ENCODE data around the gene C11orf52. TPM values are rescaled to one million over a fixed set of nuclear protein-coding genes. Genes with fewer than 3 reads are reported as not detected.
"Not testable (repeated sequence)": the region's sequence is repeated elsewhere in the genome, so short reads cannot be mapped to it uniquely, and the experiment has no call there.

C11orf52 gene
- total RNA-seq, 2 experiments from 2014 or later, result not detected

- ATAC-seq; H3K4me3 Mint-ChIP-seq; intact Hi-C loops (cut with DNase I, micrococcal nuclease); H3K27ac Mint-ChIP-seq; H3K36me3 Mint-ChIP-seq (ENCODE audit: low read depth); DNase-seq; H3K27me3 Mint-ChIP-seq; POLR2A ChIA-PET; H3K9me3 Mint-ChIP-seq (ENCODE audit: low read depth): not testable (repeated sequence)
- CTCF ChIA-PET, result interaction anchor here (0.6 to 1.9 kb wide), 5 partner anchors 13 to 1443 kb away, joined by 3 to 8 read pairs (median 3); no protein-coding TSS in a partner anchor
- peaks cover 17% of the 10 kb centered on the region for H3K4me1 Mint-ChIP-seq
Measured at GRCh38 chr11:111885053-111885452, 33.7 kb upstream of the C11orf52 start.

- Mint-ChIP-seq H3K27ac (no peak overlapping the region), H3K36me3 (ENCODE audit: low read depth) (peaks cover 2% of the 10 kb centered on the region), H3K27me3 (no peaks in the 10 kb centered on the region), H3K9me3 (ENCODE audit: low read depth) (no peaks in the 10 kb centered on the region), H3K4me3 (no peak overlapping the region), H3K4me1 (peaks cover 9% of the 10 kb centered on the region)
- ATAC-seq (no peak), DNase-seq (no peak)
- ChIA-PET POLR2A (no interaction called here), CTCF (interaction anchor here (1.3 to 1.9 kb wide), 2 partner anchors 16 to 46 kb away, joined by 3 to 8 read pairs; no protein-coding TSS in a partner anchor)
- intact Hi-C loops (cut with DNase I, micrococcal nuclease), result no loop called here
Measured at GRCh38 chr11:111886032-111886431, 32.7 kb upstream of the C11orf52 start.

- Mint-ChIP-seq H3K27me3 (no peaks in the 10 kb centered on the region), H3K4me3 (no peak overlapping the region), H3K9me3 (ENCODE audit: low read depth) (no peaks in the 10 kb centered on the region), H3K27ac (no peak overlapping the region), H3K4me1 (peaks cover under 1% of the 10 kb centered on the region), H3K36me3 (ENCODE audit: low read depth) (peaks cover 2% of the 10 kb centered on the region)
- DNase-seq, result no peak
- ChIA-PET CTCF (interaction anchor here (0.6 to 1.9 kb wide), 3 partner anchors 17 to 60 kb away, joined by 3 to 8 read pairs (median 3); no protein-coding TSS in a partner anchor), POLR2A (no interaction called here)
- ATAC-seq, result no peak
- intact Hi-C loops (cut with DNase I, micrococcal nuclease), result no loop called here
Measured at GRCh38 chr11:111886844-111887243, 31.9 kb upstream of the C11orf52 start.

- ChIA-PET POLR2A (no interaction called here), CTCF (interaction anchor here (0.5 to 1.3 kb wide), 2 partner anchors 9 to 21 kb away, joined by 3 to 4 read pairs; no protein-coding TSS in a partner anchor)
- H3K27me3 Mint-ChIP-seq, result peaks cover 3% of the 10 kb centered on the region
- no peaks in the 10 kb centered on the region for H3K4me1 Mint-ChIP-seq
- peaks cover 2% of the 10 kb centered on the region for H3K36me3 Mint-ChIP-seq (ENCODE audit: low read depth)
- DNase-seq (no peak), ATAC-seq (no peak)
- no peak overlapping the region for H3K27ac Mint-ChIP-seq
- H3K4me3 Mint-ChIP-seq, result no peak overlapping the region
- H3K9me3 Mint-ChIP-seq (ENCODE audit: low read depth), result peaks cover 4% of the 10 kb centered on the region
- intact Hi-C loops (cut with DNase I, micrococcal nuclease), result no loop called here
Measured at GRCh38 chr11:111905411-111905810, 13.3 kb upstream of the C11orf52 start.

GRCh38 chr11:111906680-111907079 is 12.0 kb upstream of the C11orf52 start:
- H3K4me1 Mint-ChIP-seq, result no peaks in the 10 kb centered on the region
- no peak overlapping the region for H3K4me3 Mint-ChIP-seq
- CTCF ChIA-PET, result interaction anchor here (1.3 kb wide), 1 partner anchor 20 kb away, joined by 4 read pairs; no protein-coding TSS in a partner anchor
- DNase-seq (no peak), ATAC-seq (no peak)
- H3K27me3 Mint-ChIP-seq, result peaks cover 13% of the 10 kb centered on the region
- H3K36me3 Mint-ChIP-seq (ENCODE audit: low read depth), result peaks cover 2% of the 10 kb centered on the region
- peaks cover 4% of the 10 kb centered on the region for H3K9me3 Mint-ChIP-seq (ENCODE audit: low read depth)
- POLR2A ChIA-PET, result no interaction called here
- H3K27ac Mint-ChIP-seq, result no peak overlapping the region
- intact Hi-C loops (cut with DNase I, micrococcal nuclease), result no loop called here

GRCh38 chr11:111908639-111909305 is 9.9 kb upstream of the C11orf52 start:
- intact Hi-C loops (cut with DNase I, micrococcal nuclease), result no loop called here
- DNase-seq (no peak), ATAC-seq (no peak)
- H3K27me3 Mint-ChIP-seq, result peaks cover 19% of the 10 kb centered on the region
- no peak overlapping the region for H3K27ac Mint-ChIP-seq
- peaks cover 2% of the 10 kb centered on the region for H3K36me3 Mint-ChIP-seq (ENCODE audit: low read depth)
- ChIA-PET CTCF (interaction anchor here (1.0 kb wide), 1 partner anchor 38 kb away, joined by 3 read pairs; no protein-coding TSS in a partner anchor), POLR2A (interaction anchor here (0.6 kb wide), 1 partner anchor 115 kb away, joined by 11 read pairs; no protein-coding TSS in a partner anchor)
- H3K4me1 Mint-ChIP-seq, result no peaks in the 10 kb centered on the region
- no peak overlapping the region for H3K4me3 Mint-ChIP-seq
- H3K9me3 Mint-ChIP-seq (ENCODE audit: low read depth), result peaks cover 4% of the 10 kb centered on the region

- POLR2A ChIA-PET, result no interaction called here
Measured at GRCh38 chr11:111909378-111909777, 9.3 kb upstream of the C11orf52 start.

GRCh38 chr11:111910676-111911562 is 7.8 kb upstream of the C11orf52 start:
- CTCF ChIA-PET, result interaction anchor here (0.6 to 1.1 kb wide), 3 partner anchors 22 to 389 kb away, joined by 3 read pairs; no protein-coding TSS in a partner anchor
- POLR2A ChIA-PET, result no interaction called here

More at GRCh38 chr11:111909378-111909777, 9.3 kb upstream of the C11orf52 start:
- Mint-ChIP-seq H3K4me1 (no peaks in the 10 kb centered on the region), H3K4me3 (no peak overlapping the region), H3K36me3 (ENCODE audit: low read depth) (peaks cover 2% of the 10 kb centered on the region), H3K9me3 (ENCODE audit: low read depth) (peaks cover 4% of the 10 kb centered on the region), H3K27ac (no peak overlapping the region), H3K27me3 (peaks cover 24% of the 10 kb centered on the region)
- DNase-seq, result no peak
- ATAC-seq, result no peak
- CTCF ChIA-PET, result interaction anchor here (1.0 kb wide), 1 partner anchor 39 kb away, joined by 3 read pairs; no protein-coding TSS in a partner anchor
- intact Hi-C loops (cut with DNase I, micrococcal nuclease), result no loop called here

GRCh38 chr11:111911563-111912401 is 6.9 kb upstream of the C11orf52 start, which contains the start of gene CRYAB:
TSS of gene CRYAB (minus strand) at chr11:111911770. CDS start at chr11:111911724, 46 bp downstream.
- ATAC-seq (no peak), DNase-seq (no peak)
- no peaks in the 10 kb centered on the region for H3K9me3 Mint-ChIP-seq (ENCODE audit: low read depth)
- H3K27me3 Mint-ChIP-seq, result peaks cover 34% of the 10 kb centered on the region
- H3K4me1 Mint-ChIP-seq, result no peaks in the 10 kb centered on the region
- no peaks in the 10 kb centered on the region for H3K36me3 Mint-ChIP-seq (ENCODE audit: low read depth)
- H3K4me3 Mint-ChIP-seq, result no peak within 1 kb of the TSS
- intact Hi-C loops (cut with DNase I, micrococcal nuclease), result no loop called here
- ChIA-PET CTCF (interaction anchor here (0.5 to 1.1 kb wide), 3 partner anchors 21 to 142 kb away, joined by 3 read pairs; no protein-coding TSS in a partner anchor), POLR2A (no interaction called here)
- no peak within 1 kb of the TSS for H3K27ac Mint-ChIP-seq

More at GRCh38 chr11:111910676-111911562, 7.8 kb upstream of the C11orf52 start:
- Mint-ChIP-seq H3K27me3 (peaks cover 28% of the 10 kb centered on the region), H3K4me3 (no peak overlapping the region), H3K36me3 (ENCODE audit: low read depth) (no peaks in the 10 kb centered on the region), H3K27ac (no peak overlapping the region), H3K4me1 (no peaks in the 10 kb centered on the region), H3K9me3 (ENCODE audit: low read depth) (no peaks in the 10 kb centered on the region)
- DNase-seq (no peak), ATAC-seq (no peak)
- intact Hi-C loops (cut with DNase I, micrococcal nuclease), result no loop called here

GRCh38 chr11:111912535-111912934 is 6.2 kb upstream of the C11orf52 start, which contains the start of gene HSPB2:
TSS of gene HSPB2 (plus strand) at chr11:111912734. CDS start at chr11:111912830, 96 bp downstream.
- H3K9me3 Mint-ChIP-seq (ENCODE audit: low read depth), result no peaks in the 10 kb centered on the region
- ChIA-PET POLR2A (no interaction called here), CTCF (no interaction called here)
- ATAC-seq, result no peak
- intact Hi-C loops (cut with DNase I, micrococcal nuclease), result no loop called here
- H3K4me3 Mint-ChIP-seq, result no peak within 1 kb of the TSS
- DNase-seq, result no peak
- peaks cover 34% of the 10 kb centered on the region for H3K27me3 Mint-ChIP-seq
- no peak within 1 kb of the TSS for H3K27ac Mint-ChIP-seq
- H3K4me1 Mint-ChIP-seq, result no peaks in the 10 kb centered on the region
- no peaks in the 10 kb centered on the region for H3K36me3 Mint-ChIP-seq (ENCODE audit: low read depth)

Measured in activated CD4-positive, alpha-beta T cell treated with anti-CD3 and anti-CD28 coated beads for 36 hours (primary cell).